Natural killer cell (primary cell): ENCODE results near the gene CABCOCO1. TPM values are rescaled to one million over a fixed set of nuclear protein-coding genes. Genes with fewer than 3 reads are reported as not detected.
"Not testable (repeated sequence)": the region's sequence is repeated elsewhere in the genome, so short reads cannot be mapped to it uniquely, and the experiment has no call there.

ENCODE experiments used
- ATAC-seq, 3 donors: fragments of 150-1000 bp in 2 of 3; fragments of 200-7000 bp in 1 of 3; cut with Tn5 transposase; 1 replicate in 1 of 3; 2 replicates in 2 of 3; pipeline ENCODE4 v1.10.0; 2021; ENCODE audit warnings: mild to moderate bottlenecking in 2 of 3, moderate library complexity in 2 of 3
- DNase-seq, 2 donors: peaks; one replicate each; pipeline versions ENCODE4 v3.0.0 to v3.0.0-alpha.2; 2013 to 2021; ENCODE audit warnings: mixed read lengths in 1 of 2
- H3K27ac ChIP-seq: one replicate; pipeline ENCODE4 v1.5.1; 2013; ENCODE audit warnings: mild to moderate bottlenecking, low read length
- H3K27me3 ChIP-seq: one replicate; pipeline ENCODE4 v1.6.1; 2013; ENCODE audit warnings: low read length; ENCODE audit not compliant: control insufficient read depth, insufficient read depth
- H3K36me3 ChIP-seq: one replicate; pipeline ENCODE4 v1.6.1; 2013; ENCODE audit warnings: low read length; ENCODE audit not compliant: control insufficient read depth, insufficient read depth
- H3K4me1 ChIP-seq: one replicate; pipeline ENCODE4 v1.6.1; 2013; ENCODE audit warnings: low read length; ENCODE audit not compliant: control insufficient read depth, insufficient read depth
- H3K4me3 ChIP-seq: one replicate; pipeline ENCODE4 v1.5.1; 2013; ENCODE audit warnings: low read length
- H3K9me3 ChIP-seq: one replicate; pipeline ENCODE4 v1.6.1; 2013; ENCODE audit warnings: low read length; ENCODE audit not compliant: control insufficient read depth, insufficient read depth
- H3K27ac Mint-ChIP-seq, 2 donors: one replicate each; pipeline ENCODE4 v1.8.0; 2022; ENCODE audit warnings: mild to moderate bottlenecking in 2 of 2, mixed read lengths in 2 of 2, moderate library complexity in 1 of 2
- H3K27me3 Mint-ChIP-seq, 2 donors: one replicate each; pipeline ENCODE4 v1.8.0; 2022; ENCODE audit warnings: low read depth in 2 of 2, mixed read lengths in 2 of 2
- H3K36me3 Mint-ChIP-seq: one replicate; pipeline ENCODE4 v1.8.0; 2022; ENCODE audit warnings: mixed read lengths
- H3K4me1 Mint-ChIP-seq, 2 donors: one replicate each; pipeline ENCODE4 v1.8.0; 2022; ENCODE audit warnings: mixed read lengths in 2 of 2
- H3K4me3 Mint-ChIP-seq: one replicate; pipeline ENCODE4 v1.8.0; 2022; ENCODE audit warnings: mild to moderate bottlenecking, moderate library complexity, mixed read lengths
- H3K9me3 Mint-ChIP-seq, 2 donors: one replicate each; pipeline ENCODE4 v1.8.0; 2022; ENCODE audit warnings: mixed read lengths in 2 of 2
- WGBS: methylation state at CpG from one replicate; pipeline ENCODE4 v1.1.7; 2013; ENCODE audit warnings: missing lambda C conversion rate; ENCODE audit not compliant: insufficient coverage; 5-methylcytosine and 5-hydroxymethylcytosine counted together
- intact Hi-C: fragments of 100-400 bp; cut with micrococcal nuclease; formaldehyde crosslinking; loops from one replicate; pipeline ENCODE4 v1.14.2; 2022
- total RNA-seq, 4 donors: library from RNA; stranded (reverse); fragments of 120-200 nt in 1 of 4; gene quantifications; one replicate each; pipeline versions ENCODE4 v1.2.3 to v1.2.4, GENCODE V29; 2013 to 2022
- TF ChIP-seq, protein P1 (sequence below): fragments of 200-600 bp; IDR thresholded peaks from one replicate; pipeline ENCODE4 v1.8.0; 2022; ENCODE audit warnings: antibody characterized with exemption

CABCOCO1 gene
- total RNA-seq, 3 donors from 2014 or later (not counting 1 experiment from before 2014, with no cell fraction given): not detected

DNA sequence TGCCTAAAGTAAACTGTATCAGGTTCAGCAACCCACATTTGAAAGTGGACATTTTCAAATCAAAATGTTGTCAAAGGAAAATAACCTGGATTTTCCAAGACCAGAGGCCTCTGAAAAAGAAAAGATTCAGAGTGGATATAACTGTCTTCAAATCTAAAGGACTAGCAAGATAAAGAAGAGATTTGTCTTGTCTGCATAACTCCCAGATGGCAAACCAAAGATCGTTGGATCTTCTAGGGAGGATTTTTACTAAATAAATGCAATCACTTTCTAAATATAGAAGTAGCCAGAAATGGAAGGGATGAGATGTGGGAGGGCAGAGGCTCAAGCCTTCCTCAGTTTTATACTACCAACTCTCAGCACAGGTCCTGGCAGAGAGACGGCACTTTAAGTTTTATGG is 39.0 kb downstream of the CABCOCO1 start:
- WGBS: no CpG with 5 or more reads among the region's 2 CpGs
- Mint-ChIP-seq H3K27me3 (peaks cover 0 to 7% of the 10 kb centered on the region in 2 donors), H3K4me3 (no peak overlapping the region), H3K9me3 (no peaks in the 10 kb centered on the region), H3K36me3 (no peaks in the 10 kb centered on the region), H3K27ac (no peak overlapping the region), H3K4me1 (no peaks in the 10 kb centered on the region)
- intact Hi-C loops: no loop called here
- Histone ChIP-seq H3K4me1 (no peaks in the 10 kb centered on the region), H3K9me3 (no peaks in the 10 kb centered on the region), H3K36me3 (no peaks in the 10 kb centered on the region), H3K27me3 (no peaks in the 10 kb centered on the region), H3K4me3 (no peak overlapping the region), H3K27ac (no peak overlapping the region)
- DNase-seq: no peak
- TF ChIP-seq, protein P1, sequence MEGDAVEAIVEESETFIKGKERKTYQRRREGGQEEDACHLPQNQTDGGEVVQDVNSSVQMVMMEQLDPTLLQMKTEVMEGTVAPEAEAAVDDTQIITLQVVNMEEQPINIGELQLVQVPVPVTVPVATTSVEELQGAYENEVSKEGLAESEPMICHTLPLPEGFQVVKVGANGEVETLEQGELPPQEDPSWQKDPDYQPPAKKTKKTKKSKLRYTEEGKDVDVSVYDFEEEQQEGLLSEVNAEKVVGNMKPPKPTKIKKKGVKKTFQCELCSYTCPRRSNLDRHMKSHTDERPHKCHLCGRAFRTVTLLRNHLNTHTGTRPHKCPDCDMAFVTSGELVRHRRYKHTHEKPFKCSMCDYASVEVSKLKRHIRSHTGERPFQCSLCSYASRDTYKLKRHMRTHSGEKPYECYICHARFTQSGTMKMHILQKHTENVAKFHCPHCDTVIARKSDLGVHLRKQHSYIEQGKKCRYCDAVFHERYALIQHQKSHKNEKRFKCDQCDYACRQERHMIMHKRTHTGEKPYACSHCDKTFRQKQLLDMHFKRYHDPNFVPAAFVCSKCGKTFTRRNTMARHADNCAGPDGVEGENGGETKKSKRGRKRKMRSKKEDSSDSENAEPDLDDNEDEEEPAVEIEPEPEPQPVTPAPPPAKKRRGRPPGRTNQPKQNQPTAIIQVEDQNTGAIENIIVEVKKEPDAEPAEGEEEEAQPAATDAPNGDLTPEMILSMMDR: no peak
- ATAC-seq: no peak

DNA sequence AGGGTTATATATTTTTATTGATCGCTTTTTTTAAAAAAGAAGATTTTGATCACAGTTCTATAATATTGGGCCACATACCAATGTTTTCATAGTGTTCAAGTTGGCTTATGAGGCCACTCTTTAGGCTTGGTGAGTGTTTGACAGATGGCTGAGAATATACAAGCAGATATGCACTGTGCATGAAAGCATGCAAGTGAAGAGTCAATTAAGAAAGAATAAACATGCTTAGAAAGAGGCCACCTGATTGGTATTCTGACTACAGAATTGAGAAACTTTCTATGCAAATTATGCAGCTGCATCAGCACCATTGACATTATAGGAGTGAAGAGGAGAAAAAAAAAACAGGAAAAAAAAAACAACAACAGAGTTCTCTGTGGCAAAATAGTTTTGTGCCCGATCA is 39.9 kb downstream of the CABCOCO1 start:
- Mint-ChIP-seq H3K4me3 (no peak overlapping the region), H3K4me1 (no peaks in the 10 kb centered on the region), H3K9me3 (no peaks in the 10 kb centered on the region), H3K27me3 (peaks cover 0 to 7% of the 10 kb centered on the region in 2 donors), H3K27ac (no peak overlapping the region), H3K36me3 (no peaks in the 10 kb centered on the region)
- TF ChIP-seq, protein P1: no peak
- 27% methylated on average over 1 of the region's 2 CpGs for WGBS
- Histone ChIP-seq H3K27me3 (no peaks in the 10 kb centered on the region), H3K36me3 (no peaks in the 10 kb centered on the region), H3K27ac (no peak overlapping the region), H3K4me3 (no peak overlapping the region), H3K9me3 (no peaks in the 10 kb centered on the region), H3K4me1 (no peaks in the 10 kb centered on the region)
- ATAC-seq (no peak), DNase-seq (no peak)
- intact Hi-C loops: no loop called here

DNA sequence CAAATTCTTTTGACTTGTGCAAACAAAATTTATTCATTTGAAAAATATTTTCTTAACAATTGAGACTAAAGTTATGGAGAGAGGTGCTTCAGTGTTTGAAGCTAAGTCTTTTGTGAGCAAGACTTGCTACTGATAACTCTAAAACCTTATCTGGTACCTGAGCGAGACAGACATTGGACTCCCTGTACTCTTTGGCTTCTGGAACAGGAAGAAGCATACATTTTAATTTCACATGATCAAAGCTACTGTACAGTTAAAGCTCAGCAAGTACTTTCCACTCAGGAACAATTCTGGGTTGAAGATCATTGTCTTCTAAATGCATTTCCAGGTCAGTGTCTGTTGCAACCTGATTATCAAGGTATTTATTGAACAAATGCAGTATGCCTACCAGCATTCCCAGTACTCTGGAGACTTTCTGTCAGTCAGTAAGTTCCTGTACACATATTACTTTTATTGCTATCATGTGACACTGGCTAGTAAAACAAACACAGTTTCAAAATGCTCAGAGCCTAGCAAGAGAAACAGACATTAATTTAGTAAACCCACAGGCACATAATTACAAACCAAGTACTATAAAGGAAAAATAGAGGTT is 42.4 kb downstream of the CABCOCO1 start:
- Mint-ChIP-seq H3K27ac (no peak overlapping the region), H3K4me1 (no peaks in the 10 kb centered on the region), H3K36me3 (no peaks in the 10 kb centered on the region), H3K27me3 (peaks cover 0 to 3% of the 10 kb centered on the region in 2 donors), H3K9me3 (no peaks in the 10 kb centered on the region), H3K4me3 (no peak overlapping the region)
- no peak overlapping the region for H3K27ac ChIP-seq
- H3K9me3 ChIP-seq: no peaks in the 10 kb centered on the region
- H3K4me1 ChIP-seq: no peaks in the 10 kb centered on the region
- H3K27me3 ChIP-seq: no peaks in the 10 kb centered on the region
- no peak overlapping the region for H3K4me3 ChIP-seq
- H3K36me3 ChIP-seq: no peaks in the 10 kb centered on the region
- intact Hi-C loops: no loop called here
- ATAC-seq (no peak), DNase-seq (no peak)
- TF ChIP-seq, protein P1: no peak
- 100% methylated on average over 1 of the region's 1 CpG for WGBS

DNA sequence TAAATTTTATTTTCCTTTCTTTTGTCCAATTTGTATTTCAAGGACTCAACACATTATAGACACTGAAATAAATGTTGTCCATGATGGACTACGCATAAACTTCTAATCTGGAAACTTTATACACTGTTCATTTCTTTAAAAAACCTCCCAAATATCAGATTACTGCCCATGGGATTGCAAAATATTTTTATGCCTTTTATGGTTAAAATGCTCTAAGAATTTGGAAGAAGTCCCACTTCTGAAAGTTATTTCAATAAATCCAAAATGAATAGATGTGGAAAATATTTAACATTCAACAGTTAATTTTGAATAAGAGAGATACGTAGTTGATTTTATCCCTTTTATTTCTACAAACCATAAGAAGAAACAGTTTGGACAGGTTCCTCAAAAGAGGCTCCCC is 46.1 kb downstream of the CABCOCO1 start:
- no CpG with 5 or more reads among the region's 2 CpGs for WGBS
- Histone ChIP-seq H3K27me3 (no peaks in the 10 kb centered on the region), H3K9me3 (no peaks in the 10 kb centered on the region), H3K27ac (no peak overlapping the region), H3K36me3 (no peaks in the 10 kb centered on the region), H3K4me3 (no peak overlapping the region), H3K4me1 (no peaks in the 10 kb centered on the region)
- TF ChIP-seq, protein P1: no peak
- Mint-ChIP-seq H3K27me3 (peaks cover 6 to 8% of the 10 kb centered on the region in 2 donors), H3K36me3 (no peaks in the 10 kb centered on the region), H3K9me3 (no peaks in the 10 kb centered on the region), H3K27ac (no peak overlapping the region), H3K4me1 (no peaks in the 10 kb centered on the region), H3K4me3 (no peak overlapping the region)
- ATAC-seq (no peak), DNase-seq (no peak)
- intact Hi-C loops: no loop called here

DNA sequence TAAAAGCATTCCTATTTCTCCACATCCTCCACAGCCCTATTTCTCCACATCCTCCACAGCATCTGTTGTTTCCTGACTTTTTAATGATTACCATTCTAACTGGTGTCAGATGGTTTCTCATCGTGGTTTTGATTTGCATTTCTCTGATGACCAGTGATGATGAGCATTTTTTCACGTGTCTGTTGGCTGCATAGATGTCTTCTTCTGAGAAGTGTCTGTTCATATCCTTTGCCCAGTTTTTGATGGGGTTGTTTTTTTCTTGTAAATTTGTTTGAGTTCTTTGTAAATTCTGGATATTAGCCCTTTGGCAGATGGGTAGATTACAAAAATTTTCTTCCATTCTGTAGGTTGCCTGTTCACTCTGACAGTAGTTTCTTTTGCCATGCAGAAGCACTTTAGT is 49.4 kb downstream of the CABCOCO1 start:
- H3K4me3 ChIP-seq, H3K27ac Mint-ChIP-seq, H3K27ac ChIP-seq, H3K4me3 Mint-ChIP-seq, H3K36me3 Mint-ChIP-seq, H3K9me3 Mint-ChIP-seq, ATAC-seq, H3K4me1 Mint-ChIP-seq, H3K36me3 ChIP-seq, intact Hi-C loops, DNase-seq, H3K9me3 ChIP-seq, H3K4me1 ChIP-seq, H3K27me3 ChIP-seq: not testable (repeated sequence)
- peaks cover 12% of the 10 kb centered on the region in 2 donors for H3K27me3 Mint-ChIP-seq
- WGBS: 60% methylated on average over 2 of the region's 2 CpGs
